NCI-H2081 treated with DMSO at 0.1 percent for 48 hours (cell line): ENCODE data around the gene B3GNT7.
"Not testable (repeated sequence)": the region's sequence is repeated elsewhere in the genome, so short reads cannot be mapped to it uniquely, and the experiment has no call there.

Experiments
- DNase-seq: peaks from one replicate; lab custom pipeline; 2025; lab: John Stamatoyannopoulos, UW

B3GNT7 gene

DNA sequence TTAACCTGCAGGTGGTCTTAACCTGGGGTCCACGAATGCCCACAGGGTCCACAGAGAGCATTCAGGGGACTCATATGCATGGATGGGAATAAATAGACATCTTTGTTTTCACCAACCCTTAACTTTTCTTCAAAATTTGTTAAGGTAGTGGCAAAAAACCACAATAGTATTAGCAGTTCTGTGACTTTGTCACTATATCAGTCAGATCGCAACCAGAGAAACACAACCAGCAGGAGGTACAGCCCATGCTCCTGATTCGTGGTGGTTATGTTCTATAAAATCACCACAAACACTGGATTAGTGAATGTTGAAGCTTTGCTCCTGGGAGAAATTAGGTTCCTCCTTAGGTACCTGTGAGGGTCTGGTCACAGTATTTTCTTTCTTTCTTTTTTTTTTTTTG is 31.6 kb downstream of the B3GNT7 start:
- no peak for DNase-seq

DNA sequence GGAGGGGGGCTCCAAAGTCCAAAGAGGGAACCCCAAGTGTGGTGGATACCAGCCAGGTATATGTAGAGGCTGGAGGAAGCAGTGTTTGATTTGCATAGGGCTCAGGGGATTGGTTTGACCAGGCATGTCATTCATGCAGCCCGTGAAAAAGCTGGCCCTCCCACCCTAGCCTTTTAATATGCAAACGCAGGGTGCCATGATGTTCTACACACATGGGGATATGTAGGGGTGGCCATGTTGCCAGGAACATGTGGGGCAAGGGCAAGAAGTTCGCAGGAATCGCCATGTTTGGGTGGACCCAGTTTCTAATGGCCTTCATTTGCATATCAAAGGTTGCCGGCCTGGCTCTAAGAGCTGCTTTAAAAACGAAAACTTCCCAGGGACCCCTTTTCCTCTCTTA is 33.6 kb downstream of the B3GNT7 start:
- DNase-seq, result no peak

DNA sequence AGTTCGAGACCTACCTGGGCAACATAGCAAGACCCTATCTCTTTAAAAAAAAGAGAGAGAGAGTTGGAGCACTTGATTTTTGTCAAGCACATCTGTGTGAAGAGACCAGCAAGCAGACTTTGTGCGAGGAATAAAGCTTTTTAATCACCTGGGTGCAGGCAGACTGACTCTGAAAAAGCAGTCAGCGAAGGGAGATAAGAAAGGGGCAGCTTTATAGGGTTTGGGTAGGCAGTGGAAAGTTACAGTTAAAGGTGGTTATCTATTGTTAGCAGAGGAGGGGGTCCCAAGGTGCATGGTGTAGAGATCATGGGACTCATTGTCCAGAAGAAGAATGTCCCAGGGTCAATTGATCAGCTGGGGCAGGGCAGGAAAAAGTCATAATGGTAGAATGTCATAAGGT is 34.4 kb downstream of the B3GNT7 start:
- no peak for DNase-seq

DNA sequence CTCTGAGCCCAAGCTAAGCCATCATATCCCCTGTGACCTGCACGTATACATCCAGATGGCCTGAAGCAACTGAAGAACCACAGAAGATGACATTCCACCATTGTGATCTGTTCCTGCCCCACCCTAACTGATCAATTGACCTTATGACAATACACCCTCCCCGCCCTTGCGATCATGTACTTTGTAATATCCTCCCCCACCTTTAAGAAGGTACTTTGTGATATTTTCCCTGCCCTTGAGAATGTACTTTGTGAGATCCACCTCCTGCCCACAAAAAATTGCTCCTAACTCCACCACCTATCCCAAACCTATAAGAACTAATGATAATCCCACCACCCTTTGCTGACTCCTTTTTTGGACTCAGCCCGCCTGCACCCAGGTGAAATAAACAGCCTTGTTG is 34.9 kb downstream of the B3GNT7 start:
- DNase-seq, result not testable (repeated sequence)

DNA sequence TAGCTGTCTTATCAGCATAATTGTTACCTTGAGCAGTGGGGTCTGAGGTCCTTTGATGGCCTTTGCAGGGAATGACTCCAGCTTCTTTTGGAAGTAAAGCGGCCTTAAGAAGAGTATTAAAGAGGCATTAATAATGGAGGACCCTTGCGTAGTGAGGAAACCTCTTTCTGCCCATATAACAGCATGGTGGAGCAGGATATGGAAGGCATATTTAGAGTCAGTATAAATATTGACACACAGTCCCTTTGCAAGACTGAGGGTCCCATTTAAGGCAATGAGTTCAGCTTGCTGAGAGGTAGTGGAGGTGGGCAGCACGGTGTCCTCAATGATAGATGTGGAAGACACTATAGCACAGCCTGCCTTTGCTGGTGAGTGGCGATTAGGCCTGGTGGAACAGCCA is 36.1 kb downstream of the B3GNT7 start:
- DNase-seq, result no peak

DNA sequence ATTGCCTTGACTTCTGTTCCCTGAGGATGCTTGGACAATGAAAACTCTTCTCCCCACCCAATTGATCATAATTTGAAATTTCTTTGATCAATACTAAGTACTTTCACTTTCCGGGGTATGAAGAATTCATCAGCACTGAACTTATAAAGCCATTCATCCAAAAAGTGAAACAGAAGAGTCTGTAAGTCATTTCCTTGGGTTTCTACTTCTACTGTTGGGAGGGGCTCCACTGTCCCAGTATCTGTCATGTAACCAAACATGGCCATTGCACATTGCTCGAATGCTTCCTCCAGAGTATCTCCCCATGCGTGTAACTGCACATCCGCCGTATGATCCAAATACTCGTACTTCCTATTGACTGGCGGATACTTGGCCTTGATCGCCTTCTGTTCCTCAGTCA is 38.5 kb downstream of the B3GNT7 start:
- DNase-seq, result no peak

DNA sequence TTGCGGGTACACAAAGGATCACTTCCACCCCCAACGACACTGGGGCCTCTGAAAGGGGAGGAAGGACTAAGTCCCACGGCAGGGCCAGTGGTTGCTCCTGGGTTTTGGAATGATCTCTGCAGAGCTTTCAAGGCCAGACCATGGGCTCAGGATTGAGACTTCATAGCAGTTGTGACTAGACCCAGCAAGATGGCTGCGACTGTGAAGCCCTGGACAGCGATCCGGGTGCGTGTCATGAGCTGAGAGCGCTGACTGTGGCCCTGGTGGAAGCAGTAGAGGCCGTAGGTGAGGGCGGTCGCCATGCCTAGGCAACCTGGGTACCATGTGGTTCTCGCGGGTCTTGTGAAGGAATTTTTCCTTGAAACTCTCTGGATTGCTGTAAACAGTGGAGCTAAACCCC is 41.4 kb downstream of the B3GNT7 start:
- DNase-seq, result no peak

DNA sequence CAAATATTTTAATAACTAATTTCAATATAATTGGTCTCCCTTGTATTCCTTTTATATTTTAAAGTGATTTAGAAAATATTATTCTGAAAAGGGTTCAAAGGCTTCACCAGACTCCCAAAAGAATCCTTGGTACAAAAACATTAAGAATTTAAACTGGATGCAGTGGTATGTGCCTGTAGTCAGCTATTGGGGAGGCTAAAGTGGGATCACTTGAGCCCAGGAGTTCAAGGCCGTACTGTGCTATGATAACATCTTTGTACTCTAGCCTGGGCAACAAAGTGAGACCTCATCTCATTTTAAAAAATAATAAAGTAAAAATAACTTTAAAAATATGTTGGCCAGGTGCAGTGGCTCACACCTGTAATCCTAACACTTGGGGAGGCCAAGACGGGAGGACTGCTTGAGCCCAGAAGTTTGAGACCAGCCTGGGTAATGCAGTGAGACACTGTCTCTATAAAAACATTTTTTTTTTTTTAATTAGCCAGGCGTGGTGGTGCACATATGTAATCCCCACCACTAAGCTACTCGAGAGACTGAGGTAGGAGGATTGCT is 54.1 kb downstream of the B3GNT7 start:
- DNase-seq, result no peak

DNA sequence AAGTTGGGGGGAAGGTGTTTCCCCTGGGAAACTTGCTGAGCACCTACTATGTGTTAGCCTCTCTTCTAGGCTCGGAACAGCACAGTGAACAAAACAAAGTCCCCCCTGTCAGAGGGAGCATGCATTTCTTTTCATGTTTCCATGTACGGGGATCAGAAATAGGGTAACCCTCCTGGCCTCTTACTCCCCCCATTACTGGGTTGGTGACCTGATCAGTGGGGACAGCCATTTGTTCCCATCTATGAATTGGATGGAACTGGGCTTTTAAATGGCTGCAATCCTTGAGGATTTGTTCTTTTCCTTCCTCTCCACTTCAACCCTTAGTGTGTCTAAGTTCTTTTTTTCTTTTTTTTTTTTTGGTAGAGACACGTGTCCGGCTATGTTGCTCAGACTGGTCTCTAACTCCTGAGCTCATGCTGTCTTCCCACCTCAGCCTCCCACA is 55.1 kb downstream of the B3GNT7 start:
- no peak for DNase-seq
